GM18951 (cell line): ENCODE measurements around the gene GOLGA8B.
"Not testable (repeated sequence)": the region's sequence is repeated elsewhere in the genome, so short reads cannot be mapped to it uniquely, and the experiment has no call there.

ENCODE experiments used
- in situ Hi-C: fragments of 300-500 bp; cut with MboI; formaldehyde crosslinking; loops from one replicate; pipeline ENCODE4 v1.12.0; 2022; ENCODE audit warnings: low sequenced_read_pairs, mixed read lengths, inconsistent platforms; ENCODE audit not compliant: unreplicated experiment

GOLGA8B gene

GRCh38 chr15:34554716-34555115 is 28.7 kb downstream of the GOLGA8B start:
- in situ Hi-C loops, result not testable (repeated sequence)

- in situ Hi-C loops, result not testable (repeated sequence)
Observed at GRCh38 chr15:34554126-34554525, 29.3 kb downstream of the GOLGA8B start.

- in situ Hi-C loops, result not testable (repeated sequence)
Observed at GRCh38 chr15:34550129-34550528, 33.3 kb downstream of the GOLGA8B start.

GRCh38 chr15:34549381-34549809 is 34.1 kb downstream of the GOLGA8B start:
- in situ Hi-C loops, result not testable (repeated sequence)

- in situ Hi-C loops, result not testable (repeated sequence)
Observed at GRCh38 chr15:34543860-34544649, 39.4 kb downstream of the GOLGA8B start.

- in situ Hi-C loops, result not testable (repeated sequence)
Observed at GRCh38 chr15:34535857-34536256, 47.6 kb downstream of the GOLGA8B start.
